KMS-11 (cell line): ENCODE results near the gene SLC9A9.

Source experiments
- H2AFZ ChIP-seq: fragments of 200-600 bp; sonication (generic); 2 replicates; pipeline ENCODE4 v1.6.1; 2016; ENCODE audit warnings: antibody characterized with exemption, mixed run types, low read depth
- H3K27ac ChIP-seq: fragments of 200-600 bp; sonication (generic); 2 replicates; pipeline ENCODE4 v1.6.1; 2016; ENCODE audit warnings: mild to moderate bottlenecking, mixed run types
- H3K27me3 ChIP-seq: fragments of 200-600 bp; sonication (generic); 2 replicates; pipeline ENCODE4 v1.6.1; 2017; ENCODE audit warnings: mild to moderate bottlenecking, low read depth, mixed run types, moderate library complexity; ENCODE audit not compliant: insufficient read depth
- H3K36me3 ChIP-seq: fragments of 200-600 bp; sonication (generic); 2 replicates; pipeline ENCODE4 v1.6.1; 2017; ENCODE audit warnings: mild to moderate bottlenecking, mixed run types; ENCODE audit not compliant: insufficient read depth
- H3K4me1 ChIP-seq: fragments of 200-600 bp; sonication (generic); 2 replicates; pipeline ENCODE4 v1.6.1; 2016; ENCODE audit warnings: mild to moderate bottlenecking, low read depth, mixed run types; ENCODE audit not compliant: poor library complexity, severe bottlenecking
- H3K4me2 ChIP-seq: fragments of 200-600 bp; sonication (generic); 2 replicates; pipeline ENCODE4 v1.7.0; 2016; ENCODE audit warnings: mild to moderate bottlenecking, mixed run types
- H3K4me3 ChIP-seq: fragments of 200-600 bp; sonication (generic); IDR thresholded peaks from 2 replicates; pipeline ENCODE4 v1.6.1; 2017; ENCODE audit warnings: low read depth, low read length, mixed read lengths; ENCODE audit not compliant: insufficient read depth
- H3K79me2 ChIP-seq: fragments of 200-600 bp; sonication (generic); 2 replicates; pipeline ENCODE4 v1.6.1; 2016; ENCODE audit warnings: low read depth, mixed run types; ENCODE audit not compliant: insufficient read depth
- H3K9ac ChIP-seq: fragments of 200-600 bp; sonication (generic); 2 replicates; pipeline ENCODE4 v1.6.1; 2016; ENCODE audit warnings: mild to moderate bottlenecking, mixed run types
- H4K20me1 ChIP-seq: fragments of 200-600 bp; sonication (generic); 2 replicates; pipeline ENCODE4 v1.6.1; 2016; ENCODE audit warnings: mild to moderate bottlenecking, mixed run types; ENCODE audit not compliant: insufficient read depth
- CTCF ChIP-seq: fragments of 200-600 bp; sonication (generic); conservative IDR thresholded peaks from 2 replicates; pipeline ENCODE4 v1.6.1; 2017; ENCODE audit warnings: low read depth, mild to moderate bottlenecking, antibody characterized with exemption, low read length, moderate library complexity, mixed read lengths

The SLC9A9 gene

GRCh38 chr3:143263852-143264513 is 584.3 kb downstream of the SLC9A9 start:
- Histone ChIP-seq H3K4me3 (no peak overlapping the region), H3K9ac (no peak overlapping the region), H3K4me2 (no peak overlapping the region), H3K27ac (no peak overlapping the region), H3K27me3 (no peaks in the 10 kb centered on the region), H3K4me1 (peaks cover 34% of the 10 kb centered on the region), H2AFZ (no peak overlapping the region), H3K36me3 (no peaks in the 10 kb centered on the region), H4K20me1 (no peaks in the 10 kb centered on the region), H3K79me2 (no peaks in the 10 kb centered on the region)
- no peak for TF ChIP-seq CTCF

GRCh38 chr3:143261848-143262247 is 586.4 kb downstream of the SLC9A9 start:
- Histone ChIP-seq H4K20me1 (no peaks in the 10 kb centered on the region), H3K4me2 (no peak overlapping the region), H3K4me3 (no peak overlapping the region), H3K4me1 (peaks cover 25% of the 10 kb centered on the region), H3K79me2 (no peaks in the 10 kb centered on the region), H3K9ac (no peak overlapping the region), H3K27me3 (no peaks in the 10 kb centered on the region), H3K27ac (no peak overlapping the region), H3K36me3 (no peaks in the 10 kb centered on the region), H2AFZ (no peak overlapping the region)
- TF ChIP-seq CTCF = no peak

- H3K4me3 ChIP-seq = no peak overlapping the region
- H3K4me2 ChIP-seq = no peak overlapping the region
- H2AFZ ChIP-seq = no peak overlapping the region
- H3K4me1 ChIP-seq = peaks cover 22% of the 10 kb centered on the region
- H3K36me3 ChIP-seq = no peaks in the 10 kb centered on the region
- H3K27ac ChIP-seq = no peak overlapping the region
- H4K20me1 ChIP-seq = no peaks in the 10 kb centered on the region
- H3K9ac ChIP-seq = no peak overlapping the region
- no peak for TF ChIP-seq CTCF
- no peaks in the 10 kb centered on the region for H3K79me2 ChIP-seq
- H3K27me3 ChIP-seq = no peaks in the 10 kb centered on the region
Observed at GRCh38 chr3:143258692-143259091, 589.6 kb downstream of the SLC9A9 start.

GRCh38 chr3:143256416-143256815 is 591.9 kb downstream of the SLC9A9 start:
- H3K4me3 ChIP-seq = no peak overlapping the region
- H3K27me3 ChIP-seq = no peaks in the 10 kb centered on the region
- no peak overlapping the region for H3K4me2 ChIP-seq
- no peak for TF ChIP-seq CTCF
- H3K79me2 ChIP-seq = no peaks in the 10 kb centered on the region
- H4K20me1 ChIP-seq = no peaks in the 10 kb centered on the region
- H3K27ac ChIP-seq = no peak overlapping the region
- H3K4me1 ChIP-seq = peaks cover 22% of the 10 kb centered on the region
- no peak overlapping the region for H3K9ac ChIP-seq
- H3K36me3 ChIP-seq = no peaks in the 10 kb centered on the region
- no peak overlapping the region for H2AFZ ChIP-seq
